Keratinocyte (primary cell): ENCODE measurements around the gene LYSMD2.

Source experiments
- CTCF ChIP-seq, 3 experiments: IDR thresholded peaks in 1 of 3; conservative IDR thresholded peaks in 1 of 3; optimal IDR thresholded peaks in 1 of 3; 2 replicates in 2 of 3; 3 replicates in 1 of 3; pipeline versions ENCODE3 to v1.5.1; 2011; ENCODE audit warnings: low read length in 3 of 3, mild to moderate bottlenecking in 3 of 3, moderate library complexity in 2 of 3, control low read depth in 1 of 3, inconsistent platforms in 1 of 3; ENCODE audit not compliant: insufficient read depth in 2 of 3; ENCODE audit errors: extremely low read depth in 1 of 3
- EZH2 ChIP-seq: IDR thresholded peaks from one replicate; pipeline ENCODE4 v1.6.1; 2012; ENCODE audit warnings: inconsistent platforms, mild to moderate bottlenecking, low read length, moderate library complexity

- TF ChIP-seq EZH2, result no peak
- no peak for TF ChIP-seq CTCF (optimal IDR thresholded peaks at IDR 0.05 in 1 of 3, IDR thresholded peaks at IDR 0.05 in 1 of 3, conservative IDR thresholded peaks at IDR 0.05 in 1 of 3; ENCODE audit: extremely low read depth in 1 of 3, insufficient read depth in 2 of 3, low read length in 3 of 3)
Measured at GRCh38 chr15:51714911-51715310, 22.5 kb downstream of the LYSMD2 start.
